GM18870 (cell line): Measurements from ENCODE around the gene NPHP4.

Experiments used
- ATAC-seq: cut with Tn5 transposase; IDR thresholded peaks from one replicate; pipeline ENCODE4 v1.9.1; 2021; ENCODE audit warnings: moderate library complexity; ENCODE audit not compliant: unreplicated experiment

NPHP4 gene

DNA sequence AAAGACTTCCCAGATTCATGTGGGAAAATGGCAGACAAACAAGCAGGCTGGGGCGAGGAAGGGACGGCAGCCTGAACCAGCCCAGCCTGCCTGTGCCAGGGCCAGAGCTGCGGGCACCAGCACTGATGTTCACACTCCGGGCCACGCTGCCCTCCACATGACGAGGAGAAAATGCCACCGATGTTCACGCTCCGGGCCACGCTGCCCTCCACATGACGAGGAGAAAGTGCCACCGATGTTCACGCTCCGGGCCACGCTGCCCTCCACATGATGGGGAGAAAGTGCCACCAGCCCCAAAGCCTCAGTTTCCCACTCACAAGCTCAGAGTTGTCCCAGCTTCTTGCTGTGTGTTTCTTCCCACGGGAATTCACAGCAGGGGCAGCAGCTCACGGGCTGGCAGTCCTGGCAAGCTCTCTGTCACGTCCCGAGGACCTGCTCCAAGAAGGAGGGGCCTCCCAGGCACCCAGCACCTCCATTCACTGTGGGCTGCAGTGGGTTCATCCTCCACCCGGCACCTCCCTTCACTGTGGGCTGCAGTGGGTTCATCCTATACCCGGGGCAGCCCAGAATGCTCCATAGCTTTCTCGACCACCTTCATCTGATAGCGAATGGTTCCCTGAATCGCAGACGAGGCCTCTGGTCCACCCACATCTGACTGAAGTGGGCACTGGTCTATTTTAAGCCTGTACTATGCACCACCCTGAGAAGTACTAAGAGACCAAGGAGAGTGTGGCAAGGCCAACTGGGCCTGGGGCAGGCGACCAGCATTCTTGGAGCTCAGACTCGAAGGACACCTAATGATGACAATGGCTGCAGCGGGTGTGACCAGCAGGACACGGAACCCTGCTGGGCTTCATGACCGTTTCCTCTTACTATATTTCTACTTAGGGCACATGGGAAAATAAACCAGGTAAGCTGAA lies 108.8 kb downstream of the NPHP4 start:
- ATAC-seq, result no peak

DNA sequence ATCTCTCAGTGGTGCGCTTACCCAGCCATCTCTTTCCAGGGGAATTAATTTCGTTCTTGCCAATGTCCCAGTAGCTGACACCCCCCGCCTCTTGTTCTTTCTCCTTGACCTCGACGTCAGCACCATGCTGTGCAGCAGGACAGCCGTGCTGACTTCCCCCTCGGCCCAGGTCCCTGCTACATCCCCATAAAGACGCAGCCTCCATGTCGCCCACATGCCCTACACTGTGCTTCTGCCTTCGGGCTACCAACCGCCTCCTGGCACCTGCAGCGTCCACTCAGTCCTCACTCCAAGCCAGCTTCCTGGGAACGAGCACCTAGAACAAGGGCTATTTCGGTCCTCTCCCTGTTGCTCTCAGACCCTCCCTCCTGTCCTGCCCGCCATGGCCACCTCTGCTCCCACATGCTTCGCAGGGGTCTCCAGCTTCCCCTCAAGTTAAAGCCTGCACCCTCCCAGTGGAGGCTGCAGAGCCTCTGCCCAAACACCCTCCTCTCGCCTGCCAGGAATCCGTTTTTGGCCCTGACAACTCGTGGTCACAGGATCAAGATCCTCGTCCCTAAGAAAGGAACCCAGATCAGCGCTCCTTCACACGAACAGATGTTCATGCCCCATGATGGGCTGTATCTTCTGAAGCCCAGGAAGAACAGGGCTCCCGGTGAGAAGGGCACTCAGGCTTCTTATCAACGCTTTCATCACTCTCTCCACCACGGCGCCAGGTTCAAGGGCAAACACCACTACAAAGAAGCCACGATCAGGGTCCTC lies 109.7 kb downstream of the NPHP4 start:
- no peak for ATAC-seq

DNA sequence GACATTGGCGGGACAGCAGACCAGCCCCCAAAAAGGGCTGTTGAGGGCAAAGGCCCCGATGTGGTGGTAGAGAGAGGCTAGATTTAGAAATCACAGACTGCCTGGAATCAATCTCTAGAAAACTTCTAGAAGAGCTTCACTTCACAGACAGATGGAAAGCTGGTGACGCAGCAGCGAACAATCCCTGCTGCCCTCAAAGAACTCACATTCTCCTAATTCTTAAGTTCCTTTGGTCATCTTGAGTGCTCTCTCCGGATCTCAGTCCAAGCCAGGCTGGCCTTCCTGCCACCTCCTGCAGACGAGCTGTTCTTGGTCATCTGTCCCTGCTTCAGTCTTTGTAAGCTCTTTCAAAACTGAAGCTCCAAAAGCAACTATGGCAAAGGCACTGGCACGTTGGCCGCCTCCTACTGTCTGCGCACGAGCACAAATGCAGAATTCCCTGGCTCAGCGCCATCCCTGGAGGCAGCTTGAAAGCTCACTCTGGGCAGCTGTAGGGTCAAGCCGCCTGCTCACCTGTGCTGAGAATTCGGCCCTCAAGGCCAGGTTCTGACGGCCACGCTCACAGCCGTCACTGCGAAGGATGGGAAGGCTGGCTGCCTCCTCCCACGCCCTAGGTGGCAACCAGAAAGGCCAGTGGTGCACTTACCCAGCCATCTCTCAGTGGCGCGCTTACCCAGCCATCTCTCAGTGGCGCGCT lies 110.6 kb downstream of the NPHP4 start:
- no peak for ATAC-seq

DNA sequence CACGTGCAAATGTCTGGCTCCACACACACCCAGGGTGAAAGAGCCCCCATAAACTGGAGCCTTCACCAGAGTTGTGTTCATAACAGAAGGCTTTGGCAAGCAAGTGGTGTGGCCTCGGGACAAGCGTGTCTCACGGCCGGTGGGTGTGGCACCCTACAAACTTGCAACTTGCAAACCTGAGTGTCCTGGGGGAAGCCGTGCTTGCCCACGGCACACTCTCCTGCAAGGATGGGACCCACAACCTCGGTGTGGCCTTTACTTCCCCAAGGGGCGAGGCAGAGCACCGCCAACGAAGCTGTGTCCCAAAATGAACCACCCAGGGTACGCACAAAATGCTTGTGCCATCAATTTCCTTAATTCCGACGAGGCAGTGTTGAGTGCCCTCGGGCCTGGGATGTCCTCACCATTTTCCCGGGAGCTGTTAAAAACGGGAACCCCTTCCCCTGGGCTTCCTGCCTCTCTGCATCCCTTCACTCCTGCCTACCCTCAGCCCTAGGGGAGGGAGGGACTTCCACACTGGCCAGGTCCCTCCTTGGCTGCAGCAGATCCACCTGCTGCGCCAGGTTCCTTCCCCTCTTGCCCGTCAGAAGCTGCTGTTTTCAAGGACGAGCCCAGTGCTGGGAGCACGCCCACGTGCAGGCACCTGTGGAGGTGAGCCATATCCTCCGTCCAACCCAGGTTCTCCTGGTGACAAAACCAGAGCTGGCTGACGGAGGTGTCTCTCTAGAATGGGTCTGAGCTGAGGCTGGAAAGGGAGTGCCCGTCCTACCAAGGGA lies 111.4 kb downstream of the NPHP4 start:
- no peak for ATAC-seq

DNA sequence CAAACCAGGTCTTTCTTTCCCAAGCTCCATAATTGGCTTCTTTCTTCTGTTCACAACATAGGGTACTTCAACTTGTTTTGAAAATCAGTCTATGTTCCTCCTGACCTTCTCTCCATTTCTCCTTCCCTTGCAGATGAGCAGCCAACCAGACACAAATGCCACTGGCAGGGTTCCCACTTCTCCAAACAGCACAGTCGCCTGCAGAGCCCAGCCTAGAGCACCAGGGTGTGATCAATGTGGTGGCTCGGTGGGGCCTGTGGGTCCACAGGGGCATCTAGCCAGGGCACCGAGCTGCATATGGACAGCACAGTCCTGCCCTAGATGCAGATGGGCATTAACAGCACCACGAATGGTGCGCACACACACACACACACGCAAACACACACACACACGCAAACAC lies 112.8 kb downstream of the NPHP4 start:
- ATAC-seq, result no peak

DNA sequence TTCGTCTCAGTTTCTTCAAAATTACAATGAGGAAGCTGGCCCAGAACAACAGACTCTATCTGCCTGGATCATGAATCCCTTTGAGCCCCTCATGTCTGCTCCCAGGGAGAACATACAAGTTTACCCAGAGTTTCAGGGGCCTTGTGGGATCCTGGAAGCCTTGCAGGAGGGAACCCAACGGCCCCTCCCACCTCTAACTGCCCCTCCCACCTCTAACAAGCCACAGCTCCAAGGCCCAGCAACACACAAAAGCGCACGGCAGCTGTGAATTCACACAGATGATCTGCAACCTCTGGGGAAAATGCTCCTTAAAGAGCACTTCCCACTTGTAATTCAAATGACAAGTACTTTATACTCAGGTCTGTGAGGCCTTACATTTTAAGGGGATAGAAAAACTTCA lies 113.3 kb downstream of the NPHP4 start:
- no peak for ATAC-seq

DNA sequence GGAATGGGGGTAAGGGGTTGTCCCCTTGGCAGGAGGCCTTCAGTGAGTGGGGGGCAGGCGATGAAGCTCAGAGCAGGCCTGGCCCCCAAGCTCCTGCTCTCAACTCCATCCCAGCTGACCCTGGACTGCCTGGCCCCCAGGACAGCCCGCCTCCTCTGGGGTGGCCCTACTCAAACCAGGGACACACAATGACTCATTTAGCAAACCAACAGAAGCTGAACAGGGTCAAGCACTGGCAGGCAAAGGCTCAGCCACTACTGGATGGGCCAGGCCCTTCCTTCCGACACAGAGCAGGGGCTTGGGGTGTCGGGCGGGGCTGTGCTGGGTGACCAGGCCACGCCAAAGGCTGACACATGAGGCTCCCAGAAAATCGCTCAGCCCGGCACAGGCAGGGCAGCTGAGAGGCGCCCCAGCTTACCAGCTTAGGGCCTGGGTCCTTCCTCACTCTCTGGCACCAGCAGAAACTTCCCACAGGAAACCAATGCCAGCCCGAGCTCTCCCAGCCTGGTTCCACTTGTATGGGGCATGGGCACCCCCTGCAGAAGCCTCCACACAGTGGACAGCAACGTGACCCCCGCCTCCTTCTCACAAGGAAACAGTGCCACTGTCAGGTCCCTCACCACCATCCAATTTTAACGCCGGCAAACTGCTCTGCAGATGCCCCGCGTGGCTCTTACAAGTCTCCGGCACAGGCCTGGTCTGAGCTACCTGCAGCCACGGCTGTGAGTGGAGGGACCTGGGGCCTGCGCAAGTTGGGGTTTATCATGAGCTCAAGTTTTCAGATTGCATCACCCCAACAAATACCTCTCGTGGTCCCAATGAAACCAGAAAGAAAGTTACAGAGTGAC lies 114.3 kb downstream of the NPHP4 start:
- ATAC-seq, result no peak

DNA sequence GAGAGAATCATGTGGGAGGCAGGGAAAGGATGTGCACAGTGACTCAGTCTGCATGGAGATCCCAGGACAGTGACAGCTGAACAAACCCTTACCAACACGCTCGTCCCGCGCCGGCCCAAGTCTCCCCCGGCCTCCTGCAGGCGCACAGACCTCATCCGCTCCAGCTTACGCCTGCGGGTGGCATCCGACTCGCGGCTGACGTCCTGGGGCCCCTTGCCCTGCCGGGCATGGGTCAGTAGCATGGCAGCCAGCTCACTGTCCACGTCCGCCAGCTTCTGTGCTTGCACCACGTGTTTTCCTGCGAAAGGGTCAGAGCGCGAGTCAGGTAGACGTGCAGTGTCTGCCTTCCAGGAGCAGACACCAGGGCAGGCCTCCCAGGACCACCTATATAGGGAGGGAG lies 115.2 kb downstream of the NPHP4 start:
- ATAC-seq, result no peak

DNA sequence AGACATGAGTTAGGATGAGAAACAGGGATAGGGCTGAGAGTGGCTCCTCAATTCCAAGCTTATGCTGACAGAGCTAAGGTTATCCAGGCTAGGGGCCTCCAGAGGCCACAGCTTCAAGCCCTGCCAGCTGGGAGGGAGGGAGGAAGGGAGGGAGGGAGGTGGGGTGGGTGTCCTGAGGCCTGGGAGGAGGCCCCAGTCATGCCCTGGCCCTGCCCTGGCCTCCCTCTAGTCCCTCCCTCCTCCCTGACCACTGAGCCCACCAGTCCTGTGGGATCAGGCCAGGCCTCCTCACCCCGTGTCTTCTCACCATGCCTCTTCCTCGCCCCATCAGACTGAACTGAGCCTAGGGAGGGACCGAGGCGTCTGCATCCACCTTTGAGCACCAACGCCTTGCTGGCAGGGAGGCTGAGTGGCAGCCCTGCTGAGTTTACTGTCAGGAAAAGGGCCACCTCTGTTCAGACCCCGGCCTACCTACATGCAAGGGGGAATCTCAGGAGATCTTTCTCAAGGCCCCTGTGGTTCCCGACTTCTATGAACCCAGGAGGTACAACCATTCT lies 116.1 kb downstream of the NPHP4 start:
- no peak for ATAC-seq

DNA sequence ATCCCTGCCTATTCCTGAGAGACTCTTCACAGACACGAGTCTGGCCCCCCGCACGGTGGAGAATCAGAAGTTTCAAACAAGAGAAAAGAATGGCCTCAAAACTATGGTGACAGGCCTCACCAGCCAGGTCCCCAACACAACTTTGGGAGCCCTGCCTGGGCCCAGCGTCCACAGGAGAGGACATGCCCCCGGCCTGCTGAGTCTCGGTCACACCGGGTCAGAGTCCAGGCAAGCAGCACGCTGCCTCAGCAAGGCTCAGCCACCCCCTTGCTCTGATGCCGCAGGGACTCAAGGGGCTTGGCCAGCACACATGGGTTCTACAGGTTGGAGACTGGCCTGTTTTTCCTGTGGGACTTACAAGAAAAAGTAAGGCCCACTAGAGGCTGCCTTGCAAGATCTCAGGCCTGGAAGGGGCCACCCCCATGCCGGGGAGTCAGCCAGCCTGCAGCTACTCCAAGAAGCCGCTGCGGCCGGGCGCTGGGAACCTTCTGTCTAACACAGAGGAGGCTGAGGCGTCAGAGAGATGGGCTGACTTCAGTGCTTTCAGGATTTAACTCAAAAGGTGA lies 116.8 kb downstream of the NPHP4 start:
- ATAC-seq, result no peak

DNA sequence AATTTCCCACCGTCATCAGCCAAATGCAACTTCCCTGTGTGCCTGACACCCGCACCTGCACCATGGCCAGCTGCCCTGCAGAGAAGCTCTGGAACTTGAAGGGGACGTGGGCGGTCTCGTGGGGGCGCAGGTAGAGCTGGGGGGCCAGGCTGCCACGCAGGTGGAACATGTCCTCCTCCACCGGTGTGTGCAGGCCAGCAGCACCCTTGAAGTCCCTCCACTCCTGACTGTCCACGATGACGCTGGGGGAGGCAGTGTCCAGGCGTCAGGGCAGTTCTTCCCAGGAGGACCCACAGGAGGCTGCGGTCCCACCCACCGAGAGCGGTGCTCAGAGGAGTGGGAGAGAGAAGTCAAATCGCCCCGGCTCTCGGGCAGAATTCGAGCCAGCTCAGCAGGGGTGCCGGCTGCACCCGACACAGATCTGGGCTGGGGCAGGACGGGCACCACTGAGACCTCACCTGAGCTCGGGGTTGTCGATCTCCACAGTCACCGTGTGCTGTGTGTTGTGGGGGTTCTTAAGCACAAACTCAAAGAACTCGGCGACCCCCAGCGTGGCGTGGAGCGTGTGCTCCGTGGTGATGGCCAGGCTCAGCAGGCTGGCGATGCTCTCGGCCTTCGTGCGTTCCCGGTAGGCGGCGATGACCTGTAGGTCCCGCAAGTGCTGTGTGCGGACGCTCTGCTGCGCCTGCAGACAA lies 117.7 kb downstream of the NPHP4 start:
- ATAC-seq, result no peak

DNA sequence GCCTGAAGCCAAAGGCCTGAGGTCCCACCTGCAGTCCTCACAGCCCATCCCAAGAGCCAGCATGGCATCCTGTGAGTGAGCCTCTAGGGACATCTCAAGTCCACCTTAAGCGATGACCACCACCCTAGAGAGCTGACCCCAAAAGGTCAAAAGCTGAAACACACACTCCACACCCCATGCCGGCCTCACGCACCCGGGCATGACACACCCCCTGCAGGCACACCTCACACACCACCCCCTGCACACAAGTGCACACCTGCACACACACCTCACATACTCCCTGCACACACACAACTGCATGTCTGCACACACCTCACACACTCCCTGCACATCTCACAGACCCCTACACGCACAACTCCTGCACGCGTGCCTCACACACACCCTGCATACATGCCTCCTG lies 118.7 kb downstream of the NPHP4 start:
- ATAC-seq, result no peak

DNA sequence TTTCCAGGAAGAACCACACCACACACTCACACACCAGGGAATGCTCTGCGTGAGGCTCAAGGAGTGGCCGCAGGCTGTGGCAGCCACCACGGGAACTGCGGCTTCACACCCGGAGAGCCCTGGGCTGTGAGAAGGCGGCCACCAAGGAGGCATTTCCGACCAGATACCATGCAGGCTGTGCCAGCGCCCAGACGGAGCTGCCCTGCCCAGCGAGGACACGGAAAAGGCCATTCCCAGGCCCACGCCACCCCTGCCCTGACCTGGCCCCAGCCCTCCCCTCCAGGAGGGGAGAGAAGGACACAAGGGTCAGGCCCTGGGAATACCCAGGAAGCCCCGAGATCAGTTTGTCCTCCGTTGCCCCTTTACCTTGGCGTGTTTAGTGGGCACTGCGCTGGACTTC lies 119.3 kb downstream of the NPHP4 start:
- no peak for ATAC-seq

DNA sequence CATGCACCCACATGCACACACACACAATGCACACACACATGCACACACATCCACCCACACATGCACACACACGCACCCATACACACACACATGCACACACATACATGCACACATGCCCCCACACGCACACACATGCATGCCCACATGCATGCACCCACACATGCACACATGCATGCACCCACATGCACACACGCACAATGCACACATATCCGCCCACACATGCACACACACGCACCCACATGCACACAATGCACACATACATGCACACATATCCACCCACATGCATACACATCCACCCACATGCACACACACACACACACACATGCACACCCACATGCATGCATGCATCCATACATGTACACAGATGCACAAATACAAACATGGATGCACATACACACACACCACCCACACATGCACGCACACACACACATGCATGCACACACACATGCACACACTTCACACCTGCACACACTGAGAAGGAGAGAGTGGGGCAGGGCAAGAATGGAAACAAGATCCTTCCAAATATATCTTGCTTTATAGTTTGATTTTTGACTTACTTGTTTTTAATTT lies 123.2 kb downstream of the NPHP4 start:
- ATAC-seq, result no peak

DNA sequence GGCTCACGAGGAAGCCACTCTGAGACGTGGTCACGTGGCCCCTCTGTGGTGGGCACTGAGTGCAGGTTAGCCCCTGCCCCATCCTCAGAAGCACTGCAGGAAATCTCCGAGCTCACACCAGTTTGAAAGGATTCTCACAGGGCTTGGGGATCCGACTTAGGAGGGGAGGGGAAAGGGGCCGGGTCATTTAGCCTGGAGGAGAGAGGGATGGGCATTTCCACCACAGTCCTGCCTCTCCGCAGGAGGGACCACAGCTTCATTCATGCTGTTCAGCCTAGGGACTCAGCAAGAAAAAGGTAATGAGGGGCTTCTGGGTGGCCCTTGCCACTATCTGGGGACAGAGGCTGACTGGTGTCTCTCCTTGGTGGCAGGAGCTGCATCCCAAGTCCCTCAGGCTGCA lies 126.5 kb downstream of the NPHP4 start:
- no peak for ATAC-seq

DNA sequence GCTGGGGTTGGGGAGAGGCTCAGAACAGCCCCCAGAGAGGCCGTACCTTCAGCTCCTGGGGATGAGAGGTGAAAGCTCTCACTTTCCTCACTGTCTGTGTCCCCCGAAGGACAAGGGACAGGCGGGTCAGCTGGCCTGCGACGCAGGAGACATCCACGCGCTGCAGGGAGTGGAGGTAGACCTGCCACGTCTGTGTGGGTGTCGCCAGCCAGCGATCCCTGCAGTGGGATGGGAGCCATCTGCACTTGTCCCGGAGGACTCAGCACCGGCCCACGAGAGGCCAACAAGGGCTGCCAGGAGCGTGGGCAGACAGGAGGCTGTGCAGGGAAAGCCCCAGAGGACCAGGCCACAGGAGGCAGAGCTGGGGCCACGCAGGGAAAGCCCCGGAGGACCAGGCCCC lies 127.2 kb downstream of the NPHP4 start:
- no peak for ATAC-seq

DNA sequence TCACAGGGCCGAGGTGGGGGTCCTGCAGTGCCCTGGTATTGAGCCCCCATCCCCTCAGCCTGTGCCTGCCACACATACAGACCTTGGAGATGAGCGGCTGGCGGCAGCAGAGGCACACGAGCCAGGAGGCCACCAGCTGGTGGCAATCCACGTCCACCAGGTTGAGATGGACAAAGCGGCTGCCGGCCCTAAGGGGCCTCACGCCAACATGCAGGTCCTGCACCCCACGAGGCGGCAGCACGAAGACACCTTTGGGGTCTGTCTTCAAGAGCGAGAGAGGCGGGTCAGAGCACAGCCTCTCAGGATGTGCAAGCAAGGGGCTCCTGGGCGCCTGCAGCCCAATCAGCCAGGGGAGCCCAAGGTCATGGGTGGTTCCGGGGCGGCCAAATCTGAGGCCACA lies 128.0 kb downstream of the NPHP4 start:
- ATAC-seq, result no peak

DNA sequence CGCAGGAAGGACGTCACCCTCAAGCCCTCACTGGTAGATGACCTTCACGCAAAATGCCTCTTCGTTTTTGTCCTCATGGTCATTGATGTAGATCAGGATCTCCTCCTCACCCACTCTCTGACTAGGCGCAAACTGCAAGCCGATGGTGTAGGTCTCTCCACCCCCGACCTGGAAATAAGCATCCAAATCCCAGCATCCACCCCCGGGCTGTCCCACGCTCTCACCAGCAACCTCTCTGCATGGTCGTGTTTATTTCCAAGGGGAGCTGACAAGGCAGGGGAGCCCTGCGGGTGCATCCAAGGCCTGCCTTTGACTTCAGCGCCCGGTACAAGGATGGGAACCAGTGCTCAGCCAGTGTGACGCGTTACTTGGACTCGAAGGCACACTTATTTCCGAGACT lies 129.0 kb downstream of the NPHP4 start:
- no peak for ATAC-seq
